Astrocyte (in vitro differentiated cells and primary cell): ENCODE results near the gene MUC5AC. TPM values are rescaled to one million over a fixed set of nuclear protein-coding genes. Genes with fewer than 3 reads are reported as not detected.

Experiments used
- DNase-seq: peaks from one replicate; pipeline ENCODE4 v3.0.0-alpha.2; 2010; ENCODE audit warnings: low read depth
- FAIRE-seq: peaks from 2 replicates; lab custom pipeline; 2011; peaks lifted over from hg19 to GRCh38; lab: Jason Lieb, UNC
- H2AFZ ChIP-seq: 2 replicates; pipeline ENCODE4 v1.6.0; 2012; ENCODE audit warnings: low read depth, low read length, inconsistent platforms
- H3K27ac ChIP-seq: 2 replicates; pipeline ENCODE4 v1.5.1; 2011; ENCODE audit warnings: low read depth, low read length, inconsistent platforms
- H3K27me3 ChIP-seq: 2 replicates; pipeline ENCODE4 v1.6.0; 2011; ENCODE audit warnings: low read length, inconsistent platforms; ENCODE audit not compliant: insufficient read depth
- H3K36me3 ChIP-seq: 2 replicates; pipeline ENCODE4 v1.5.1; 2011; ENCODE audit warnings: low read length, inconsistent platforms; ENCODE audit not compliant: insufficient read depth
- H3K4me1 ChIP-seq: 2 replicates; pipeline ENCODE4 v1.5.1; 2011; ENCODE audit warnings: low read length, inconsistent platforms; ENCODE audit not compliant: insufficient read depth
- H3K4me2 ChIP-seq: 2 replicates; pipeline ENCODE4 v1.6.0; 2012; ENCODE audit warnings: low read length, inconsistent platforms
- H3K4me3 ChIP-seq: 2 replicates; pipeline ENCODE4 v1.5.1; 2011; ENCODE audit warnings: low read depth, mild to moderate bottlenecking, low read length, inconsistent platforms; ENCODE audit not compliant: insufficient read depth
- H3K79me2 ChIP-seq: 2 replicates; pipeline ENCODE4 v1.6.0; 2012; ENCODE audit warnings: mild to moderate bottlenecking, low read length, inconsistent platforms; ENCODE audit not compliant: insufficient read depth
- H3K9ac ChIP-seq: 2 replicates; pipeline ENCODE4 v1.6.0; 2012; ENCODE audit warnings: mild to moderate bottlenecking, low read length, inconsistent platforms
- H3K9me3 ChIP-seq: 2 replicates; pipeline ENCODE4 v1.5.1; 2012; ENCODE audit warnings: low read depth, mild to moderate bottlenecking, low read length, inconsistent platforms; ENCODE audit not compliant: insufficient read depth
- H4K20me1 ChIP-seq: 2 replicates; pipeline ENCODE4 v1.6.0; 2012; ENCODE audit warnings: low read length, inconsistent platforms; ENCODE audit not compliant: insufficient read depth
- H3K27ac Mint-ChIP-seq: one replicate; pipeline ENCODE4 v1.8.0; 2021; ENCODE audit warnings: mild to moderate bottlenecking, mixed read lengths; ENCODE audit not compliant: unreplicated experiment
- H3K27me3 Mint-ChIP-seq: one replicate; pipeline ENCODE4 v1.8.0; 2021; ENCODE audit warnings: low read depth, mixed read lengths; ENCODE audit not compliant: unreplicated experiment
- H3K36me3 Mint-ChIP-seq: one replicate; pipeline ENCODE4 v1.8.0; 2021; ENCODE audit warnings: low read depth, mixed read lengths; ENCODE audit not compliant: unreplicated experiment
- H3K4me1 Mint-ChIP-seq: one replicate; pipeline ENCODE4 v1.8.0; 2021; ENCODE audit warnings: low read depth, mixed read lengths; ENCODE audit not compliant: unreplicated experiment
- H3K4me3 Mint-ChIP-seq: one replicate; pipeline ENCODE4 v1.8.0; 2021; ENCODE audit warnings: mild to moderate bottlenecking, moderate library complexity, mixed read lengths; ENCODE audit not compliant: unreplicated experiment
- H3K9me3 Mint-ChIP-seq: one replicate; pipeline ENCODE4 v1.8.0; 2021; ENCODE audit warnings: mild to moderate bottlenecking, mixed read lengths; ENCODE audit not compliant: unreplicated experiment
- EZH2 ChIP-seq: IDR thresholded peaks from 2 replicates; pipeline ENCODE4 v1.6.1; 2012; ENCODE audit warnings: mild to moderate bottlenecking, low read length, inconsistent platforms; ENCODE audit not compliant: insufficient read depth
- total RNA-seq: library from RNA; stranded (reverse); gene quantifications from 2 replicates; pipeline ENCODE4 v1.2.1, GENCODE V29; 2021
- TF ChIP-seq, protein P1 (sequence below): IDR thresholded peaks from 2 replicates; pipeline ENCODE4 v1.5.1; 2011; ENCODE audit warnings: low read depth, mild to moderate bottlenecking, inconsistent platforms, low read length, moderate library complexity; ENCODE audit not compliant: insufficient read depth

Gene MUC5AC
- total RNA-seq, 1 donor from 2014 or later: not detected

DNA sequence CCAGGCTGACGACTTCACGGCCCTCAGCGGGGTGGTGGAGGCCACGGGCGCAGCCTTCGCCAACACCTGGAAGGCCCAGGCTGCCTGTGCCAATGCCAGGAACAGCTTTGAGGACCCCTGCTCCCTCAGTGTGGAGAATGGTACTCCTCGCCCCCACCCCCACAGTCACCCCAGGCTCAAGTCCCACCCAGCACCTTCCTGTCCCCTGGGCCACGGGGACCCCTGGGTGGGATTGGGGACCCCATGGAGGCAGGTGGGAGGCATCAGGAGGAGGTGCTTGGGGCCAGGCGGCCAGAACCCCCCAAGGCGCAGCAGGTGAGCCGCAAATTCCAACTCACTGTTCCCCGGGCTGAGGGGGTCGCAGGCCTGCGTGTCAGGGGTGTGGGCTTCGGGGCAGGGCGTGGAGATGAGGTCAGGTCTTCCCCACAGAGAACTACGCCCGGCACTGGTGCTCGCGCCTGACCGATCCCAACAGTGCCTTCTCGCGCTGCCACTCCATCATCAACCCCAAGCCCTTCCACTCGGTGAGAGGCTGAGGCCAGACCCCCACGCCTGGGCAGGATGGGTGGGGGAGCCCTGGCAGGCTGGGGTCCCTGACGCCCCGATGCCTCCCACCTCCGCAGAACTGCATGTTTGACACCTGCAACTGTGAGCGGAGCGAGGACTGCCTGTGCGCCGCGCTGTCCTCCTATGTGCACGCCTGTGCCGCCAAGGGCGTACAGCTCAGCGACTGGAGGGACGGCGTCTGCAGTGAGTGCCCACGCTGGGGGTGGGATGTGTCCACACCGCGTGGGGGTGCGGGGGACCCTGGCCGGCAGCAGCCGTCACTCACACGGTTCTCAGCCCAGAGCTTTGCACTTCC, 74.5 kb downstream of the MUC5AC start:
- H3K4me2 ChIP-seq: no peak overlapping the region
- no peaks in the 10 kb centered on the region for H3K4me1 Mint-ChIP-seq
- H3K9ac ChIP-seq: no peak overlapping the region
- DNase-seq: no peak
- no peaks in the 10 kb centered on the region for H3K4me1 ChIP-seq
- no peak overlapping the region for H3K4me3 Mint-ChIP-seq
- peaks cover 12% of the 10 kb centered on the region for H3K27me3 Mint-ChIP-seq
- no peaks in the 10 kb centered on the region for H3K27me3 ChIP-seq
- H3K36me3 ChIP-seq: no peaks in the 10 kb centered on the region
- H3K4me3 ChIP-seq: no peak overlapping the region
- no peaks in the 10 kb centered on the region for H3K9me3 ChIP-seq
- H3K27ac ChIP-seq: no peak overlapping the region
- H2AFZ ChIP-seq: no peak overlapping the region
- H3K79me2 ChIP-seq: no peaks in the 10 kb centered on the region
- no peak overlapping the region for H3K27ac Mint-ChIP-seq
- H3K36me3 Mint-ChIP-seq: no peaks in the 10 kb centered on the region
- no peaks in the 10 kb centered on the region for H4K20me1 ChIP-seq
- TF ChIP-seq EZH2: no peak
- TF ChIP-seq, protein P1, sequence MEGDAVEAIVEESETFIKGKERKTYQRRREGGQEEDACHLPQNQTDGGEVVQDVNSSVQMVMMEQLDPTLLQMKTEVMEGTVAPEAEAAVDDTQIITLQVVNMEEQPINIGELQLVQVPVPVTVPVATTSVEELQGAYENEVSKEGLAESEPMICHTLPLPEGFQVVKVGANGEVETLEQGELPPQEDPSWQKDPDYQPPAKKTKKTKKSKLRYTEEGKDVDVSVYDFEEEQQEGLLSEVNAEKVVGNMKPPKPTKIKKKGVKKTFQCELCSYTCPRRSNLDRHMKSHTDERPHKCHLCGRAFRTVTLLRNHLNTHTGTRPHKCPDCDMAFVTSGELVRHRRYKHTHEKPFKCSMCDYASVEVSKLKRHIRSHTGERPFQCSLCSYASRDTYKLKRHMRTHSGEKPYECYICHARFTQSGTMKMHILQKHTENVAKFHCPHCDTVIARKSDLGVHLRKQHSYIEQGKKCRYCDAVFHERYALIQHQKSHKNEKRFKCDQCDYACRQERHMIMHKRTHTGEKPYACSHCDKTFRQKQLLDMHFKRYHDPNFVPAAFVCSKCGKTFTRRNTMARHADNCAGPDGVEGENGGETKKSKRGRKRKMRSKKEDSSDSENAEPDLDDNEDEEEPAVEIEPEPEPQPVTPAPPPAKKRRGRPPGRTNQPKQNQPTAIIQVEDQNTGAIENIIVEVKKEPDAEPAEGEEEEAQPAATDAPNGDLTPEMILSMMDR: no peak
- FAIRE-seq: no peak
- no peaks in the 10 kb centered on the region for H3K9me3 Mint-ChIP-seq

DNA sequence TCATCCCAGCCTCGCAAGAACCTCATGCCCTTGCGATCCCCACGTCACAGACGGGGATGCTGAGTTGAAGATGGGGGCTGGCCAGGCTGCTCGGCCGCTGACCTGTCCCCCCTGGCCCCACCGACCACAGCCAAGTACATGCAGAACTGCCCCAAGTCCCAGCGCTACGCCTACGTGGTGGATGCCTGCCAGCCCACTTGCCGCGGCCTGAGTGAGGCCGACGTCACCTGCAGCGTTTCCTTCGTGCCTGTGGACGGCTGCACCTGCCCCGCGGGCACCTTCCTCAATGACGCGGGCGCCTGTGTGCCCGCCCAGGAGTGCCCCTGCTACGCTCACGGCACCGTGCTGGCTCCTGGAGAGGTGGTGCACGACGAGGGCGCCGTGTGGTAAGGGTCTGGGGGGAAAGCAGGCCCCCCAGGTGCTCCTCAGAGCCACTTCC, 75.1 kb downstream of the MUC5AC start:
- Histone ChIP-seq H3K36me3 (no peaks in the 10 kb centered on the region), H4K20me1 (no peaks in the 10 kb centered on the region), H3K9ac (no peak overlapping the region), H3K79me2 (no peaks in the 10 kb centered on the region), H3K4me2 (no peak overlapping the region), H3K27me3 (no peaks in the 10 kb centered on the region), H3K27ac (no peak overlapping the region), H3K4me3 (no peak overlapping the region), H2AFZ (no peak overlapping the region), H3K9me3 (no peaks in the 10 kb centered on the region), H3K4me1 (no peaks in the 10 kb centered on the region)
- no peak for DNase-seq
- Mint-ChIP-seq H3K27me3 (peaks cover 12% of the 10 kb centered on the region), H3K27ac (no peak overlapping the region), H3K4me1 (no peaks in the 10 kb centered on the region), H3K4me3 (no peak overlapping the region), H3K36me3 (no peaks in the 10 kb centered on the region), H3K9me3 (no peaks in the 10 kb centered on the region)
- FAIRE-seq: no peak
- TF ChIP-seq, protein P1: no peak
- no peak for TF ChIP-seq EZH2
